ENCODE data around the gene CUEDC2. TPM values are rescaled to one million over a fixed set of nuclear protein-coding genes. Genes with fewer than 3 reads are reported as not detected.

Gene CUEDC2
- total and polyA plus RNA-seq, 4 donors, result 14.4 to 36.1 (median 24.1) TPM

DNA sequence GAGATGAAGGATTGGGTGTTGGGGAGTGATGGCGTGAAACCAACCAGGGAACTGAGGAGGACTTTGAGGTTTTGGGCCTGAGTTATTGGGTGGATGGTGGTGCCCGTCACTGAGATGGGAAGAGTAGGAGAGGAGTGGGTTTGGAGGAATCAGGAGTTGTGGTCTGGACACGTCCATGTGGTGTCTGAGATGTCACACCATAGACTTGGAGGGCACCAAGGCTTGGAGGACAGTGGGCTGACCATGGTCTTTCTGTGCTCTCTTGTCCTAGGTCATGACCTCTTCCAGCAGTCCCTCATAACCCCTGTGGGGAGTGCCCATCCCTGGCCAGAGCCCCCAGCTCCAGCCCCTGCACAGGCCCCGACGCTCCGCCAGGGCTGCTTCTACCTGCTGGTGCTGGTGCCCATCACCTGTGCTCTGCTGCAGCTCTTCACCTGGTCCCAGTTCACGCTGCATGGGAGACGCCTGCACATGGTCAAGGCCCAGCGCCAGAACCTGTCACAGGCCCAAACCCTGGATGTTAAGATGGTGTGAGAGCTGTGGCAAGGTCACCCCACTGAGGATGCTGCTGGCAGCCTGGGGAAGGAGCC, 43.2 kb upstream of the CUEDC2 start:
- H3K4me1 ChIP-seq (ENCODE audit: control insufficient read depth in 4 of 4, insufficient read depth in 4 of 4, low read length in 3 of 4), result peaks cover 0 to 3% (median 1%) of the 10 kb centered on the region in 4 donors
- H3K9me3 ChIP-seq (ENCODE audit: control insufficient read depth in 4 of 4, low read length in 3 of 4), result no peaks in the 10 kb centered on the region
- no peak overlapping the region for H3K4me3 ChIP-seq (ENCODE audit: low read depth in 1 of 3, low read length in 3 of 3)
- DNase-seq (ENCODE audit: low spot score), result no peak
- TF ChIP-seq, protein P1, sequence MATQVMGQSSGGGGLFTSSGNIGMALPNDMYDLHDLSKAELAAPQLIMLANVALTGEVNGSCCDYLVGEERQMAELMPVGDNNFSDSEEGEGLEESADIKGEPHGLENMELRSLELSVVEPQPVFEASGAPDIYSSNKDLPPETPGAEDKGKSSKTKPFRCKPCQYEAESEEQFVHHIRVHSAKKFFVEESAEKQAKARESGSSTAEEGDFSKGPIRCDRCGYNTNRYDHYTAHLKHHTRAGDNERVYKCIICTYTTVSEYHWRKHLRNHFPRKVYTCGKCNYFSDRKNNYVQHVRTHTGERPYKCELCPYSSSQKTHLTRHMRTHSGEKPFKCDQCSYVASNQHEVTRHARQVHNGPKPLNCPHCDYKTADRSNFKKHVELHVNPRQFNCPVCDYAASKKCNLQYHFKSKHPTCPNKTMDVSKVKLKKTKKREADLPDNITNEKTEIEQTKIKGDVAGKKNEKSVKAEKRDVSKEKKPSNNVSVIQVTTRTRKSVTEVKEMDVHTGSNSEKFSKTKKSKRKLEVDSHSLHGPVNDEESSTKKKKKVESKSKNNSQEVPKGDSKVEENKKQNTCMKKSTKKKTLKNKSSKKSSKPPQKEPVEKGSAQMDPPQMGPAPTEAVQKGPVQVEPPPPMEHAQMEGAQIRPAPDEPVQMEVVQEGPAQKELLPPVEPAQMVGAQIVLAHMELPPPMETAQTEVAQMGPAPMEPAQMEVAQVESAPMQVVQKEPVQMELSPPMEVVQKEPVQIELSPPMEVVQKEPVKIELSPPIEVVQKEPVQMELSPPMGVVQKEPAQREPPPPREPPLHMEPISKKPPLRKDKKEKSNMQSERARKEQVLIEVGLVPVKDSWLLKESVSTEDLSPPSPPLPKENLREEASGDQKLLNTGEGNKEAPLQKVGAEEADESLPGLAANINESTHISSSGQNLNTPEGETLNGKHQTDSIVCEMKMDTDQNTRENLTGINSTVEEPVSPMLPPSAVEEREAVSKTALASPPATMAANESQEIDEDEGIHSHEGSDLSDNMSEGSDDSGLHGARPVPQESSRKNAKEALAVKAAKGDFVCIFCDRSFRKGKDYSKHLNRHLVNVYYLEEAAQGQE (IDR thresholded peaks at IDR 0.05), result no peak
- TF ChIP-seq FOXA2 (IDR thresholded peaks at IDR 0.05) (no peak), NR2F2 (IDR thresholded peaks at IDR 0.05) (no peak), GABPA (IDR thresholded peaks at IDR 0.05 in 1 of 2, conservative IDR thresholded peaks at IDR 0.05 in 1 of 2) (no peak), TAF1 (conservative IDR thresholded peaks at IDR 0.05) (no peak), JUND (IDR thresholded peaks at IDR 0.05) (no peak)
- TF ChIP-seq, protein P2, sequence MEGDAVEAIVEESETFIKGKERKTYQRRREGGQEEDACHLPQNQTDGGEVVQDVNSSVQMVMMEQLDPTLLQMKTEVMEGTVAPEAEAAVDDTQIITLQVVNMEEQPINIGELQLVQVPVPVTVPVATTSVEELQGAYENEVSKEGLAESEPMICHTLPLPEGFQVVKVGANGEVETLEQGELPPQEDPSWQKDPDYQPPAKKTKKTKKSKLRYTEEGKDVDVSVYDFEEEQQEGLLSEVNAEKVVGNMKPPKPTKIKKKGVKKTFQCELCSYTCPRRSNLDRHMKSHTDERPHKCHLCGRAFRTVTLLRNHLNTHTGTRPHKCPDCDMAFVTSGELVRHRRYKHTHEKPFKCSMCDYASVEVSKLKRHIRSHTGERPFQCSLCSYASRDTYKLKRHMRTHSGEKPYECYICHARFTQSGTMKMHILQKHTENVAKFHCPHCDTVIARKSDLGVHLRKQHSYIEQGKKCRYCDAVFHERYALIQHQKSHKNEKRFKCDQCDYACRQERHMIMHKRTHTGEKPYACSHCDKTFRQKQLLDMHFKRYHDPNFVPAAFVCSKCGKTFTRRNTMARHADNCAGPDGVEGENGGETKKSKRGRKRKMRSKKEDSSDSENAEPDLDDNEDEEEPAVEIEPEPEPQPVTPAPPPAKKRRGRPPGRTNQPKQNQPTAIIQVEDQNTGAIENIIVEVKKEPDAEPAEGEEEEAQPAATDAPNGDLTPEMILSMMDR (IDR thresholded peaks at IDR 0.05; ENCODE audit: low read depth, low read length, missing input control), result no peak
- TF ChIP-seq, protein P3, sequence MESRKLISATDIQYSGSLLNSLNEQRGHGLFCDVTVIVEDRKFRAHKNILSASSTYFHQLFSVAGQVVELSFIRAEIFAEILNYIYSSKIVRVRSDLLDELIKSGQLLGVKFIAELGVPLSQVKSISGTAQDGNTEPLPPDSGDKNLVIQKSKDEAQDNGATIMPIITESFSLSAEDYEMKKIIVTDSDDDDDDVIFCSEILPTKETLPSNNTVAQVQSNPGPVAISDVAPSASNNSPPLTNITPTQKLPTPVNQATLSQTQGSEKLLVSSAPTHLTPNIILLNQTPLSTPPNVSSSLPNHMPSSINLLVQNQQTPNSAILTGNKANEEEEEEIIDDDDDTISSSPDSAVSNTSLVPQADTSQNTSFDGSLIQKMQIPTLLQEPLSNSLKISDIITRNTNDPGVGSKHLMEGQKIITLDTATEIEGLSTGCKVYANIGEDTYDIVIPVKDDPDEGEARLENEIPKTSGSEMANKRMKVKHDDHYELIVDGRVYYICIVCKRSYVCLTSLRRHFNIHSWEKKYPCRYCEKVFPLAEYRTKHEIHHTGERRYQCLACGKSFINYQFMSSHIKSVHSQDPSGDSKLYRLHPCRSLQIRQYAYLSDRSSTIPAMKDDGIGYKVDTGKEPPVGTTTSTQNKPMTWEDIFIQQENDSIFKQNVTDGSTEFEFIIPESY (IDR thresholded peaks at IDR 0.05), result no peak
- TF ChIP-seq, protein P4, sequence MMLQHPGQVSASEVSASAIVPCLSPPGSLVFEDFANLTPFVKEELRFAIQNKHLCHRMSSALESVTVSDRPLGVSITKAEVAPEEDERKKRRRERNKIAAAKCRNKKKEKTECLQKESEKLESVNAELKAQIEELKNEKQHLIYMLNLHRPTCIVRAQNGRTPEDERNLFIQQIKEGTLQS (IDR thresholded peaks at IDR 0.05), result no peak
- no peak overlapping the region for H3K9ac ChIP-seq (ENCODE audit: low read depth in 1 of 2, low read length in 2 of 2)
- 96% methylated on average over 9 of the region's 9 CpGs for WGBS
- H3K27ac ChIP-seq (ENCODE audit: low read depth in 1 of 2, low read length in 2 of 2), result no peak overlapping the region
- H3K27me3 ChIP-seq (ENCODE audit: control insufficient read depth in 4 of 4, insufficient read depth in 4 of 4, low read length in 3 of 4), result no peaks in the 10 kb centered on the region
- H3K36me3 ChIP-seq (ENCODE audit: control insufficient read depth in 4 of 4, insufficient read depth in 3 of 4, low read depth in 1 of 4, low read length in 3 of 4), result peaks cover 0 to 9% (median 5%) of the 10 kb centered on the region in 4 donors

DNA sequence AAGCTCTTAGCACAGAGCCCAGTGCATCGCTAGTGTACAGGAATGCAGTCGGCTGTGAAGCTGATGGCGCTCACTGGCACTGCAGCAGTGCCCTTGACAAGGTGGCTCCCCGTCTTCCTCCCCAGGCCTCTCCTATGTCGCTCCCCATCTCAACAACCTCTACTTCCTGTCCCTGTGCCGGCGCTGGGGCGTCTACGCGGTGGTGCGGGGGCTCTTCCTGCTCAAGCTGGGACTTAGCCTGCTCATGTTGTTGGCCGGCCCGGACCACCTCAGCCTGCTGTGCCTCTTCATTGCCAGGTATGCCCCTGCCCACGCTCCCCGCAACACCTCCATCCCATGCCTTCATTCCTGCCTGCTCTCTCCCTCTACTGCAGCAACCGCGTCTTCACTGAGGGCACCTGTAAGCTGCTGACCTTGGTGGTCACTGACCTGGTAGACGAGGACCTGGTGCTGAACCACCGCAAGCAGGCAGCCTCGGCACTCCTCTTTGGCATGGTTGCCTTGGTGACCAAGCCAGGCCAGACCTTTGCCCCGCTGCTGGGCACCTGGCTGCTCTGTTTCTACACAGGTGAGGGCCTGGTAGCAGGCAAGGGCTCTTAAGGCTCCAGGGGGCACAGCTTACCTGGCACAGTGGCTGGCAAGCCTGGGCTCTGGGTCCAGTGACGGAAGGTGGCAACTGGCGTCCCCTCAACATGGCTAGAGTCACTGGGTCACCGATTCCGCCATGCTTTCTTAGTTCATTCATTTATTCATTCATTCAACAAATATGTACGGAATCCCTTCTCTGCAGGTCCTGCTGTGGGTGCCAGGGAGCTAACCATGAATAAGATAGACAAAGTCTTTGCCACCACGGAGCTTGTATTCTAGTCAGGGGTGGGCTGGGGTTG, 41.3 kb upstream of the CUEDC2 start:
- WGBS, result 83% methylated on average over 27 of the region's 27 CpGs
- DNase-seq (ENCODE audit: low spot score), result no peak
- Histone ChIP-seq H3K27me3 (ENCODE audit: control insufficient read depth in 4 of 4, insufficient read depth in 4 of 4, low read length in 3 of 4) (no peaks in the 10 kb centered on the region), H3K4me1 (ENCODE audit: control insufficient read depth in 4 of 4, insufficient read depth in 4 of 4, low read length in 3 of 4) (peaks cover 0 to 3% (median 1%) of the 10 kb centered on the region in 4 donors), H3K36me3 (ENCODE audit: control insufficient read depth in 4 of 4, insufficient read depth in 3 of 4, low read depth in 1 of 4, low read length in 3 of 4) (peaks cover 0 to 2% (median 0%) of the 10 kb centered on the region in 4 donors), H3K9me3 (ENCODE audit: control insufficient read depth in 4 of 4, low read length in 3 of 4) (no peaks in the 10 kb centered on the region), H3K4me3 (ENCODE audit: low read depth in 1 of 3, low read length in 3 of 3) (no peak overlapping the region), H3K27ac (ENCODE audit: low read depth in 1 of 2, low read length in 2 of 2) (no peak overlapping the region), H3K9ac (ENCODE audit: low read depth in 1 of 2, low read length in 2 of 2) (no peak overlapping the region)
- no peak for TF ChIP-seq HNF4G (IDR thresholded peaks at IDR 0.05)
- no peak for TF ChIP-seq RAD21 (IDR thresholded peaks at IDR 0.05)
- TF ChIP-seq, protein P5, sequence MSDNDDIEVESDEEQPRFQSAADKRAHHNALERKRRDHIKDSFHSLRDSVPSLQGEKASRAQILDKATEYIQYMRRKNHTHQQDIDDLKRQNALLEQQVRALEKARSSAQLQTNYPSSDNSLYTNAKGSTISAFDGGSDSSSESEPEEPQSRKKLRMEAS (IDR thresholded peaks at IDR 0.05), result no peak
- no peak for TF ChIP-seq YY1 (IDR thresholded peaks at IDR 0.05)
- no peak for TF ChIP-seq SP1 (IDR thresholded peaks at IDR 0.05)
- no peak for TF ChIP-seq GABPA (IDR thresholded peaks at IDR 0.05 in 1 of 2, conservative IDR thresholded peaks at IDR 0.05 in 1 of 2)

Data from liver (tissue), 9 donors.